H1 (cell line): Measurements from ENCODE around the gene CAPN3. TPM values are rescaled to one million over a fixed set of nuclear protein-coding genes. Genes with fewer than 3 reads are reported as not detected.

Experiments used
- CTCF ChIA-PET: fragments of 300-600 bp; sonication (Branson Sonifier 250); formaldehyde crosslinking; loops from one replicate; lab custom pipeline; 2021; ENCODE audit not compliant: partially characterized antibody; lab: Charles Lee
- POLR2A ChIA-PET: fragments of 300-600 bp; sonication (Branson Sonifier 250); formaldehyde crosslinking; loops from one replicate; lab custom pipeline; 2021; ENCODE audit warnings: inconsistent platforms; ENCODE audit not compliant: partially characterized antibody; lab: Charles Lee
- DNase-seq, 2 experiments: peaks; one replicate each; pipeline versions ENCODE4 v3.0.0 to v3.0.0-alpha.2; 2010 to 2022; ENCODE audit warnings: low spot score in 2 of 2, low read depth in 1 of 2, mixed read lengths in 1 of 2
- FAIRE-seq: peaks from 2 replicates; lab custom pipeline; 2011; peaks lifted over from hg19 to GRCh38; lab: Jason Lieb, UNC
- H2AFZ ChIP-seq: 2 replicates; pipeline ENCODE4 v1.8.1; 2012; ENCODE audit warnings: low read length, inconsistent platforms
- H2AK5ac ChIP-seq: 2 replicates; pipeline ENCODE4 v1.6.1; 2013; ENCODE audit warnings: low read depth, low read length
- H2BK120ac ChIP-seq: replicated peaks from 2 replicates; pipeline ENCODE3; 2013; ENCODE audit warnings: low read depth, low read length, inconsistent platforms
- H2BK12ac ChIP-seq: 2 replicates; pipeline ENCODE4 v1.6.1; 2013; ENCODE audit warnings: low read depth, low read length
- H2BK15ac ChIP-seq: 2 replicates; pipeline ENCODE4 v1.6.1; 2013; ENCODE audit warnings: low read length
- H2BK20ac ChIP-seq: 2 replicates; pipeline ENCODE4 v1.6.1; 2013; ENCODE audit warnings: low read length
- H2BK5ac ChIP-seq: 2 replicates; pipeline ENCODE4 v1.6.1; 2013; ENCODE audit warnings: low read depth, low read length
- H3K14ac ChIP-seq: 2 replicates; pipeline ENCODE4 v1.6.1; 2013; ENCODE audit warnings: inconsistent platforms; ENCODE audit not compliant: insufficient read length
- H3K18ac ChIP-seq: 2 replicates; pipeline ENCODE4 v1.6.1; 2013; ENCODE audit warnings: low read length; ENCODE audit errors: extremely low read depth
- H3K23ac ChIP-seq: 2 replicates; pipeline ENCODE4 v1.6.1; 2013; ENCODE audit warnings: inconsistent platforms; ENCODE audit not compliant: insufficient read length
- H3K23me2 ChIP-seq: 2 replicates; pipeline ENCODE4 v1.6.1; 2013; ENCODE audit warnings: low read depth, low read length
- H3K27ac ChIP-seq: 2 replicates; pipeline ENCODE4 v1.6.1; 2011; ENCODE audit warnings: low read depth, low read length, inconsistent platforms
- H3K27me3 ChIP-seq, 4 experiments: replicated peaks in 1 of 4; 1 replicate in 1 of 4; 2 replicates in 3 of 4; pipeline versions ENCODE4 v1.6.1 to v1.8.1; 2011 to 2013; ENCODE audit warnings: low read length in 3 of 4, mild to moderate bottlenecking in 3 of 4, inconsistent platforms in 2 of 4, mixed read lengths in 2 of 4, moderate library complexity in 1 of 4; ENCODE audit not compliant: control insufficient read depth in 3 of 4, insufficient read depth in 3 of 4; ENCODE audit errors: extremely low read depth in 1 of 4
- H3K36me3 ChIP-seq, 4 experiments: 2 replicates each; pipeline versions ENCODE4 v1.6.1 to v1.8.1; 2011 to 2013; ENCODE audit warnings: mild to moderate bottlenecking in 4 of 4, low read length in 3 of 4, moderate library complexity in 2 of 4, control low read depth in 1 of 4, inconsistent platforms in 1 of 4; ENCODE audit not compliant: insufficient read depth in 4 of 4, control insufficient read depth in 2 of 4
- H3K4ac ChIP-seq: replicated peaks from 2 replicates; pipeline ENCODE3; 2013; ENCODE audit warnings: low read length, low read depth, mixed read lengths, inconsistent platforms; ENCODE audit not compliant: insufficient read length
- H3K4me1 ChIP-seq, 4 experiments: replicated peaks in 1 of 4; 1 replicate in 1 of 4; 2 replicates in 3 of 4; pipeline versions ENCODE4 v1.6.1 to v1.8.1; 2011 to 2013; ENCODE audit warnings: low read length in 3 of 4, inconsistent platforms in 2 of 4, mixed read lengths in 1 of 4; ENCODE audit not compliant: insufficient read depth in 4 of 4, control insufficient read depth in 3 of 4
- H3K4me2 ChIP-seq, 2 experiments: 2 replicates each; pipeline versions ENCODE4 v1.6.1 to v1.8.1; 2011 to 2013; ENCODE audit warnings: low read depth in 2 of 2, low read length in 2 of 2, control low read depth in 1 of 2, inconsistent platforms in 1 of 2, mild to moderate bottlenecking in 1 of 2; ENCODE audit not compliant: insufficient read depth in 1 of 2
- H3K4me3 ChIP-seq, 4 experiments: fragments of 200-600, 300-600 bp in 1 of 4; sonication (generic), shearing (Covaris generic), sonication (Bioruptor Twin) in 1 of 4; 2 replicates each; pipeline versions ENCODE4 v1.5.1 to v1.8.1; 2011 to 2016; ENCODE audit warnings: low read length in 4 of 4, low read depth in 3 of 4, control low read depth in 2 of 4, inconsistent platforms in 2 of 4, mild to moderate bottlenecking in 2 of 4, mixed read lengths in 1 of 4, moderate library complexity in 1 of 4; ENCODE audit not compliant: insufficient read depth in 2 of 4; ENCODE audit errors: extremely low read depth in 1 of 4
- H3K56ac ChIP-seq: replicated peaks from 2 replicates; pipeline ENCODE3; 2013; ENCODE audit warnings: low read depth, mild to moderate bottlenecking, mixed read lengths, low read length, inconsistent platforms; ENCODE audit not compliant: insufficient read length
- H3K79me1 ChIP-seq: 2 replicates; pipeline ENCODE4 v1.6.1; 2013; ENCODE audit warnings: low read depth, low read length, control low read depth
- H3K79me2 ChIP-seq, 2 experiments: 2 replicates each; pipeline versions ENCODE4 v1.6.1 to v1.8.1; 2012 to 2013; ENCODE audit warnings: low read length in 2 of 2, mild to moderate bottlenecking in 2 of 2, inconsistent platforms in 1 of 2; ENCODE audit not compliant: insufficient read depth in 2 of 2, control insufficient read depth in 1 of 2
- H3K9ac ChIP-seq, 4 experiments: replicated peaks in 1 of 4; 1 replicate in 1 of 4; 2 replicates in 3 of 4; pipeline versions ENCODE4 v1.6.1 to v1.8.1; 2011 to 2013; ENCODE audit warnings: low read depth in 3 of 4, low read length in 3 of 4, control low read depth in 2 of 4, mild to moderate bottlenecking in 2 of 4, moderate library complexity in 2 of 4, inconsistent platforms in 1 of 4; ENCODE audit errors: extremely low read depth in 1 of 4
- H3K9me3 ChIP-seq, 2 experiments: 2 replicates each; pipeline versions ENCODE4 v1.6.1 to v1.8.1; 2012 to 2013; ENCODE audit warnings: mild to moderate bottlenecking in 2 of 2, moderate library complexity in 2 of 2, control low read depth in 1 of 2, inconsistent platforms in 1 of 2, low read depth in 1 of 2, low read length in 1 of 2, mixed read lengths in 1 of 2; ENCODE audit not compliant: insufficient read depth in 2 of 2
- H4K20me1 ChIP-seq, 2 experiments: replicated peaks in 1 of 2; 2 replicates each; pipeline versions ENCODE3 to v1.8.1; 2011 to 2013; ENCODE audit warnings: inconsistent platforms in 2 of 2, low read length in 2 of 2, mild to moderate bottlenecking in 1 of 2; ENCODE audit not compliant: insufficient read depth in 2 of 2, control insufficient read depth in 1 of 2
- H4K5ac ChIP-seq: 2 replicates; pipeline ENCODE4 v1.6.1; 2013; ENCODE audit warnings: low read length, low read depth, mixed read lengths, inconsistent platforms; ENCODE audit not compliant: insufficient read length
- H4K8ac ChIP-seq: 2 replicates; pipeline ENCODE4 v1.8.0; 2013; ENCODE audit warnings: mild to moderate bottlenecking, moderate library complexity, low read length, inconsistent platforms; ENCODE audit not compliant: insufficient read depth; ENCODE audit errors: extremely low read depth
- H4K91ac ChIP-seq: replicated peaks from 2 replicates; pipeline ENCODE3; 2013; ENCODE audit warnings: low read length, mixed read lengths, inconsistent platforms; ENCODE audit not compliant: insufficient read length
- ASH2L ChIP-seq: fragments of 200-600, 300-600 bp; sonication (generic); IDR thresholded peaks from one replicate; pipeline ENCODE4 v1.7.1; 2017; ENCODE audit warnings: low read length
- BRCA1 ChIP-seq: IDR thresholded peaks from 2 replicates; pipeline ENCODE4 v1.6.1; 2012; ENCODE audit warnings: low read depth, low read length, improper control_type of control experiment
- CBX5 ChIP-seq: fragments of 300-800, 300-1000 bp; sonication (generic); IDR thresholded peaks from 2 replicates; pipeline ENCODE4 v1.7.1; 2016; ENCODE audit warnings: antibody characterized with exemption, low read length, low read depth
- CREB1 ChIP-seq: IDR thresholded peaks from 2 replicates; pipeline ENCODE4 v1.6.1; 2012; ENCODE audit warnings: inconsistent platforms
- GABPA ChIP-seq: IDR thresholded peaks from 2 replicates; pipeline ENCODE4 v1.6.1; 2011; ENCODE audit warnings: mild to moderate bottlenecking, low read length, moderate library complexity, borderline replicate concordance; ENCODE audit not compliant: insufficient read depth
- PHF8 ChIP-seq: fragments of 200-600 bp; sonication (generic); conservative IDR thresholded peaks from 2 replicates; pipeline ENCODE4 v1.7.1; 2012; ENCODE audit warnings: low read depth, mild to moderate bottlenecking, inconsistent platforms, low read length, moderate library complexity
- POLR2A ChIP-seq, 2 experiments: IDR thresholded peaks; 1 replicate in 1 of 2; 2 replicates in 1 of 2; pipeline ENCODE4 v1.6.1; 2011; ENCODE audit warnings: low read depth in 2 of 2, low read length in 2 of 2, mild to moderate bottlenecking in 2 of 2; ENCODE audit errors: control extremely low read depth in 1 of 2
- POLR2AphosphoS5 ChIP-seq: IDR thresholded peaks from 2 replicates; pipeline ENCODE4 v1.6.1; 2011; ENCODE audit warnings: low read depth, low read length
- RNF2 ChIP-seq: fragments of 200-900, 300-1000 bp; sonication (generic); IDR thresholded peaks from 2 replicates; pipeline ENCODE4 v1.7.1; 2016; ENCODE audit warnings: borderline replicate concordance, low read depth, mild to moderate bottlenecking, antibody characterized with exemption, low read length; ENCODE audit not compliant: poor library complexity, severe bottlenecking; ENCODE audit errors: missing control alignments
- RXRA ChIP-seq: IDR thresholded peaks from 2 replicates; pipeline ENCODE4 v1.6.1; 2011; ENCODE audit warnings: low read depth, mild to moderate bottlenecking, low read length, moderate library complexity; ENCODE audit not compliant: insufficient read depth
- SP2 ChIP-seq: IDR thresholded peaks from 2 replicates; pipeline ENCODE4 v1.6.1; 2012; ENCODE audit warnings: mild to moderate bottlenecking, low read length, inconsistent platforms
- SP4 ChIP-seq: IDR thresholded peaks from 2 replicates; pipeline ENCODE4 v1.6.1; 2012; ENCODE audit warnings: low read length, inconsistent platforms
- TAF1 ChIP-seq: IDR thresholded peaks from 2 replicates; pipeline ENCODE4 v1.6.1; 2011; ENCODE audit warnings: mild to moderate bottlenecking, low read depth, low read length
- TCF12 ChIP-seq: IDR thresholded peaks from 2 replicates; pipeline ENCODE4 v1.6.1; 2011; ENCODE audit warnings: low read depth, mild to moderate bottlenecking, low read length
- TEAD4 ChIP-seq: IDR thresholded peaks from 2 replicates; pipeline ENCODE4 v1.6.1; 2012; ENCODE audit warnings: low read depth, low read length, inconsistent platforms, mixed read lengths
- WGBS, 2 experiments: shearing (Covaris generic) in 1 of 2; methylation state at CpG; one replicate each; pipeline versions ENCODE4 v1.1.6 to v1.1.7; 2013 to 2015; ENCODE audit warnings: low lambda C conversion rate in 2 of 2, mixed read lengths in 2 of 2, inconsistent platforms in 1 of 2, low coverage in 1 of 2, missing lambda C conversion rate in 1 of 2; ENCODE audit not compliant: insufficient replicate concordance in 2 of 2, insufficient coverage in 1 of 2, insufficient read length in 1 of 2; ENCODE audit errors: extremely low coverage in 1 of 2, missing lambda C conversion rate in 1 of 2; 5-methylcytosine and 5-hydroxymethylcytosine counted together
- polyA plus RNA-seq, 7 experiments: library from polyadenylated mRNA; depleted of rRNA in 3 of 7; stranded (reverse) in 5 of 7; unstranded in 2 of 7; fragments of >200 nt in 5 of 7; fragments of 200-250 nt in 2 of 7; gene quantifications; 1 replicate in 5 of 7; 2 replicates in 1 of 7; 4 replicates in 1 of 7; pipeline versions ENCODE4 v1.2.1 to v1.2.3, GENCODE V29; 2011 to 2013; ENCODE audit warnings: missing spikeins in 2 of 7, mixed read lengths in 2 of 7
- total RNA-seq: library from RNA; stranded (reverse); fragmentation: NEBNext Ultra II Directional; extraction: Animal tissue kit (Norgen Biotek cat#: 25700); gene quantifications from 2 replicates; pipeline ENCODE4 v1.2.1, GENCODE V29; 2021
- TF ChIP-seq, protein P1 (sequence below): IDR thresholded peaks from 2 replicates; pipeline ENCODE4 v1.6.1; 2011; ENCODE audit warnings: low read depth, mild to moderate bottlenecking, low read length; ENCODE audit not compliant: insufficient read depth

The CAPN3 gene
- total and polyA plus RNA-seq, 2 of the 8 experiments (the other 6 are each of a cell fraction or from before 2014, with no cell fraction given), result 0.80 to 2.1 TPM

DNA sequence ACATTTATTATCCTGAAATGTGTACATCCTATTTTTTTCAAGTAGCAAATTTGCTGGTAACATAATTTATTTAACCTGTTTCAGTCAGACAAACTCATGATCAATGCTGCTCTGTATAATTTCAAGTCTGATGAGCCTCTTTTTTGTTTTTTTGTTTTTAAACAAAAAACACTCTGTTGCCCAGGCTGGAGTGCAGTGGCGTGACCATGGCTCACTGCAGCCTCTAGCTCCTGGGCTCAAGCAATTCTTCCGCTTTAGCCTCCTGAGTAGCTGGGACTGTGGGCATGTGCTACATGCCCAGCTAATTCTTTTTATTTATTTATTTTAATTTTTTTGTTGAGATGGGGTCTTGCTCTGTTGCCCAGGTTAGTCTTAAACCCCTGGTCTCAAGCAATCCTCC is 40.1 kb upstream of the CAPN3 start:
- H3K23me2 ChIP-seq, result no peaks in the 10 kb centered on the region
- 94% methylated on average over 2 of the region's 2 CpGs; no CpG with 5 or more reads in 1 of the 2 experiments for WGBS, 2 experiments
- no peaks in the 10 kb centered on the region for H4K20me1 ChIP-seq
- no peak overlapping the region for H4K91ac ChIP-seq
- H2BK120ac ChIP-seq, result no peak overlapping the region
- POLR2A ChIA-PET, result no interaction called here
- no peaks in the 10 kb centered on the region for H3K4me1 ChIP-seq
- H3K23ac ChIP-seq, result no peak overlapping the region
- H2BK5ac ChIP-seq, result no peak overlapping the region
- H3K18ac ChIP-seq, result no peak overlapping the region
- no peak overlapping the region for H2BK12ac ChIP-seq
- no peak overlapping the region for H3K56ac ChIP-seq
- no peak overlapping the region for H4K8ac ChIP-seq
- no peak overlapping the region for H2AFZ ChIP-seq
- DNase-seq (no peak), FAIRE-seq (no peak)
- H3K4me2 ChIP-seq, result no peak overlapping the region
- no peaks in the 10 kb centered on the region for H3K9me3 ChIP-seq
- H3K14ac ChIP-seq, result no peak overlapping the region
- no peaks in the 10 kb centered on the region for H3K36me3 ChIP-seq
- H2AK5ac ChIP-seq, result no peak overlapping the region
- no peaks in the 10 kb centered on the region for H3K79me2 ChIP-seq
- no peak overlapping the region for H3K27ac ChIP-seq
- H3K79me1 ChIP-seq, result no peaks in the 10 kb centered on the region
- no peak overlapping the region for H3K9ac ChIP-seq
- H2BK20ac ChIP-seq, result no peak overlapping the region
- no peaks in the 10 kb centered on the region for H3K27me3 ChIP-seq
- CTCF ChIA-PET, result interaction anchor here (0.5 kb wide), 1 partner anchor 502 kb away, joined by 3 read pairs; no protein-coding TSS in a partner anchor
- no peak overlapping the region for H3K4me3 ChIP-seq
- no peak overlapping the region for H3K4ac ChIP-seq
- H4K5ac ChIP-seq, result no peak overlapping the region
- H2BK15ac ChIP-seq, result no peak overlapping the region
- no peak for TF ChIP-seq PHF8
- TF ChIP-seq TCF12, result no peak
- TF ChIP-seq TEAD4, result no peak
- TF ChIP-seq, protein P1, sequence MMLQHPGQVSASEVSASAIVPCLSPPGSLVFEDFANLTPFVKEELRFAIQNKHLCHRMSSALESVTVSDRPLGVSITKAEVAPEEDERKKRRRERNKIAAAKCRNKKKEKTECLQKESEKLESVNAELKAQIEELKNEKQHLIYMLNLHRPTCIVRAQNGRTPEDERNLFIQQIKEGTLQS, result no peak
- no peak for TF ChIP-seq POLR2A (IDR thresholded peaks at IDR 0.05; ENCODE audit: control extremely low read depth in 1 of 2, low read depth in 2 of 2, low read length in 2 of 2)
- no peak for TF ChIP-seq SP4
- TF ChIP-seq ASH2L, result no peak
- no peak for TF ChIP-seq GABPA
- no peak for TF ChIP-seq POLR2AphosphoS5
- no peak for TF ChIP-seq TAF1
- TF ChIP-seq BRCA1, result no peak
- TF ChIP-seq SP2, result no peak
- no peak for TF ChIP-seq RNF2
- no peak for TF ChIP-seq RXRA
- TF ChIP-seq CBX5, result no peak
- no peak for TF ChIP-seq CREB1
